Activated effector memory CD4-positive, alpha-beta T cell treated with Interleukin-2 at 50 U/mL for 16 hours (primary cell): ENCODE data around the gene TPMT.
"Not testable (repeated sequence)": the region's sequence is repeated elsewhere in the genome, so short reads cannot be mapped to it uniquely, and the experiment has no call there.

Source experiments
- DNase-seq: peaks from one replicate; pipeline ENCODE4 v3.0.0-alpha.2; 2020

Gene TPMT

GRCh38 chr6:18155150-18155863, 430 bp upstream of the TPMT start, which contains the start of gene KDM1B:
TSS of gene KDM1B (plus strand) at chr6:18155422. CDS start at chr6:18159896, 4,474 bp downstream.
- peak; percentile 99 for DNase-seq

GRCh38 chr6:18153311-18153703, 1.6 kb downstream of the TPMT start:
- DNase-seq: no peak

- DNase-seq: no peak
These were observed 3.1 kb downstream of the TPMT start for GRCh38 chr6:18151801-18152200.

- not testable (repeated sequence) for DNase-seq
These were observed 3.5 kb downstream of the TPMT start for GRCh38 chr6:18151391-18151790.

GRCh38 chr6:18148304-18149025, 6.4 kb downstream of the TPMT start:
- no peak for DNase-seq

GRCh38 chr6:18147616-18148015, 7.3 kb downstream of the TPMT start:
- no peak for DNase-seq

GRCh38 chr6:18147160-18147559, 7.7 kb downstream of the TPMT start:
- DNase-seq: no peak

GRCh38 chr6:18142591-18142861, 12.4 kb downstream of the TPMT start:
- DNase-seq: no peak

- DNase-seq: no peak
These were observed 12.9 kb downstream of the TPMT start for GRCh38 chr6:18141805-18142590.

GRCh38 chr6:18139935-18140621, 14.8 kb downstream of the TPMT start:
- no peak for DNase-seq

GRCh38 chr6:18138906-18139305, 16.0 kb downstream of the TPMT start:
- DNase-seq: no peak

- DNase-seq: no peak
These were observed 18.6 kb downstream of the TPMT start for GRCh38 chr6:18136260-18136659.

GRCh38 chr6:18135171-18135570, 19.7 kb downstream of the TPMT start:
- no peak for DNase-seq

- no peak for DNase-seq
These were observed 22.5 kb downstream of the TPMT start for GRCh38 chr6:18132346-18132745.

GRCh38 chr6:18126121-18126520, 28.8 kb downstream of the TPMT start:
- no peak for DNase-seq

- DNase-seq: peak; percentile 63
These were observed 32.5 kb downstream of the TPMT start, which contains the start of gene NHLRC1 for GRCh38 chr6:18122128-18123093. TSS of gene NHLRC1 (minus strand) at chr6:18122677. CDS start at chr6:18122606, 71 bp downstream.

GRCh38 chr6:18121580-18122127, 33.2 kb downstream of the TPMT start:
- no peak for DNase-seq

- no peak for DNase-seq
These were observed 35.6 kb downstream of the TPMT start for GRCh38 chr6:18119236-18119635.

- no peak for DNase-seq
These were observed 36.5 kb downstream of the TPMT start for GRCh38 chr6:18118330-18118729.

GRCh38 chr6:18117136-18117535, 37.7 kb downstream of the TPMT start:
- DNase-seq: no peak

GRCh38 chr6:18115356-18115755, 39.5 kb downstream of the TPMT start:
- no peak for DNase-seq

- DNase-seq: no peak
These were observed 44.7 kb downstream of the TPMT start for GRCh38 chr6:18110162-18110561.
